ENCODE data around the gene NAV2. TPM values are rescaled to one million over a fixed set of nuclear protein-coding genes. Genes with fewer than 3 reads are reported as not detected.

Gene NAV2
- total RNA-seq, 1 donor from 2014 or later = 0.39 TPM

DNA sequence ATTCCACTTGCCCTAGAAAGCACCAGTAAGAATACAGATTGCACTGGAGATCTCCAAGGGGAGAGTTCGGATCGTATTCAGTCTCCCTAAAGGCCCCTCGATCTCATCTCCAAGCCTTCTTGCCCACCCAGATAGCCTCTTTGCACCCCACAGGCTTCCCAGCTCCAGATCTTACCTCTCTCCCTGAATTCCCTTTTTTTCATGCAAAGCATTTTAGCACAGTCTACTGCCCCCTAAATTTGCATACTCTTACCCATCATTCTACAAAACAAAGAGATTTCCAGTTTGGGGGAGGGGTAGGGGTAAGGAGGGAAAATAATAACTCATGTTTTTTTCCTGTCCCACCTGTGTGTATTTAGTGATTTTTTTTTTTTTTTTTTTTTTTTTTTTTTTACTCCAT is 105.2 kb downstream of the NAV2 start:
- Mint-ChIP-seq H3K27ac (no peak overlapping the region), H3K4me3 (ENCODE audit: low read depth) (no peak overlapping the region), H3K9me3 (no peaks in the 10 kb centered on the region), H3K4me1 (ENCODE audit: low read depth) (no peaks in the 10 kb centered on the region), H3K27me3 (ENCODE audit: low read depth) (no peaks in the 10 kb centered on the region), H3K36me3 (ENCODE audit: low read depth) (no peaks in the 10 kb centered on the region)
- intact Hi-C loops (cut with micrococcal nuclease) = no loop called here
- DNase-seq (ENCODE audit: low spot score) = no peak

DNA sequence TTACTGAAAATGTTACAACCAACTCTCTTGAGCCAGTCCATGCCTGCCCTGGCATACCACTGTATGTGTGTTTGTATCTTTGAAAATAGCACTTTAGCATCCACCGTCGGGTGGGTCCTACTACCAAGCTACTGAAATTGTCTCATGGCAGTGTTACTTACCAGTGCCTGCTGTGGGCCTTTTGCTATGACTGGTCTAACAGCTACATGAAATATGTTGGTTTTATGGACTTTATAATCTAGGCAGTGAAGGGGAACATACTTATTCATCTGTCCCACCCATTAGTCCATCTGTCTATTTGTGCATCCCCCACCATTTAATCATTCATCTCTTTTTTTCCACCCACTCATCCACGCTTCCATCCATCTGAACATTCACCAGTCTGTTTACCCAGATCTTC is 106.0 kb downstream of the NAV2 start:
- no peak for DNase-seq (ENCODE audit: low spot score)
- no peaks in the 10 kb centered on the region for H3K9me3 Mint-ChIP-seq

DNA sequence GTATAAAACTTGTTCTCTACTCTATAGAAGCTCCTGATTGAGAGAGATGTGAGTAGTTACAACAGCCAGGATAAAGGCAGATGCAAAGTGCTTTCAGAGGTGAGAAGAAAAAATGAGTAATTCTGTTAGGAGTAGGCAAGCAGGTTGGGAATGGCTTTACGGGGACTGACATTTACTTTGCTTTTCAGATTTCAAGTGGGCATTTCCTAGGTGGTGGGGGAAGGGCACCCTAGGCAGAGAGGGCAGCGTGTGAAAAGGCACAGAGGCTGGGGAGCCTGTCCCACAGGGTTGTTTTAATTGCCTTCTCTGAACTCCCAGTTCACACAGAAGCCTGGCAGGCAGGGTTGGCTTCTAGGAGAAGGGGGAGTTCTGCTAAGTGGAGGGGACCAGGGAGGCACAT is 106.5 kb downstream of the NAV2 start:
- intact Hi-C loops (cut with micrococcal nuclease) = no loop called here
- Mint-ChIP-seq H3K9me3 (no peaks in the 10 kb centered on the region), H3K27me3 (ENCODE audit: low read depth) (no peaks in the 10 kb centered on the region), H3K4me3 (ENCODE audit: low read depth) (no peak overlapping the region), H3K27ac (no peak overlapping the region), H3K36me3 (ENCODE audit: low read depth) (no peaks in the 10 kb centered on the region), H3K4me1 (ENCODE audit: low read depth) (no peaks in the 10 kb centered on the region)
- no peak for DNase-seq (ENCODE audit: low spot score)

More for the DNA sequence above, 106.0 kb downstream of the NAV2 start:
- no peaks in the 10 kb centered on the region for H3K4me1 Mint-ChIP-seq (ENCODE audit: low read depth)
- no peak overlapping the region for H3K4me3 Mint-ChIP-seq (ENCODE audit: low read depth)
- H3K27me3 Mint-ChIP-seq (ENCODE audit: low read depth) = no peaks in the 10 kb centered on the region
- intact Hi-C loops (cut with micrococcal nuclease) = no loop called here
- H3K27ac Mint-ChIP-seq = no peak overlapping the region
- H3K36me3 Mint-ChIP-seq (ENCODE audit: low read depth) = no peaks in the 10 kb centered on the region

DNA sequence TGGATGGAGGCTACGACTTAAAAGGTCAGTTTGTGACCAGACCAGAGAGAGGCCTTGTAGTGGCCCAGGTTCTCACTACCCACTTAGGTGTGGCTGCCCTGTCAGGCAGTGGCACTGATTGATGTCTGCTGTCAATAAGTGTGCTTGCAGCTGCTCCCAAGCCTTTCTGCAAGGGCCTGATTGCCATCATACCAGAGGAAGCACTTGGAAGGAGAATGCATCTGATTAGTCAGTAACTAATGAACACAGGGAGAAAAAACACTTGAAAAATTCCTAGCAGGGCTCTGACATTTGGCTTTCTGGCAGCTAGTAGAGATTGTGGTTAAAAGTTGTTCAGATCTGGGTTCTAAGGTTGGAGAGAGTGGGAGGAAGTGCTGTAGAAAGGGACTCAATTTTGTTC is 107.5 kb downstream of the NAV2 start:
- Mint-ChIP-seq H3K36me3 (ENCODE audit: low read depth) (no peaks in the 10 kb centered on the region), H3K4me1 (ENCODE audit: low read depth) (no peaks in the 10 kb centered on the region), H3K27me3 (ENCODE audit: low read depth) (no peaks in the 10 kb centered on the region), H3K9me3 (no peaks in the 10 kb centered on the region), H3K4me3 (ENCODE audit: low read depth) (no peak overlapping the region), H3K27ac (no peak overlapping the region)
- no peak for DNase-seq (ENCODE audit: low spot score)
- intact Hi-C loops (cut with micrococcal nuclease) = no loop called here

DNA sequence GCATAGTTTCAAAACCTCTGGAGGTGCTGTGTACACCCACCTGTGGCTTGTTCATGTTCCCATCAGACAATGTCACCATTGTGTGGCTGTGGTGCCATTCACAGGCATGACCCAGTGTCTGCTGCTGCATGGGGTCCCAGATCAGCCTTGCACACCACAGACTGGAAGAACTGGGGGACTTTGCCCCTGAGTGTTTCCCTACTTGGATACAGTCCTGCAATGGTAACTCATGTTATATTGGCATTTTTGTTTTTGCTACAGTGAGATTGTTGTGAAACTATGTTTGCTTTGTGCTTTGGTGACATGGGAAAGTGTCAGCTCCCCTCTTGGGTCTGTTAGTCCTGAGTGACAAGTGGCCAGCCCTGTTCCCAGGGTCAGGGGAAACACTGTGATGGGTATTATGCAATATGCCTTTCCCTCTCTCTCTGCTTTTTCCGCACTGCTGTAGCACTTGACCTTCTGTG is 108.8 kb downstream of the NAV2 start:
- Mint-ChIP-seq H3K4me1 (ENCODE audit: low read depth) (no peaks in the 10 kb centered on the region), H3K27ac (no peak overlapping the region), H3K9me3 (no peaks in the 10 kb centered on the region), H3K27me3 (ENCODE audit: low read depth) (no peaks in the 10 kb centered on the region), H3K4me3 (ENCODE audit: low read depth) (no peak overlapping the region), H3K36me3 (ENCODE audit: low read depth) (no peaks in the 10 kb centered on the region)
- no peak for DNase-seq (ENCODE audit: low spot score)
- intact Hi-C loops (cut with micrococcal nuclease) = no loop called here

DNA sequence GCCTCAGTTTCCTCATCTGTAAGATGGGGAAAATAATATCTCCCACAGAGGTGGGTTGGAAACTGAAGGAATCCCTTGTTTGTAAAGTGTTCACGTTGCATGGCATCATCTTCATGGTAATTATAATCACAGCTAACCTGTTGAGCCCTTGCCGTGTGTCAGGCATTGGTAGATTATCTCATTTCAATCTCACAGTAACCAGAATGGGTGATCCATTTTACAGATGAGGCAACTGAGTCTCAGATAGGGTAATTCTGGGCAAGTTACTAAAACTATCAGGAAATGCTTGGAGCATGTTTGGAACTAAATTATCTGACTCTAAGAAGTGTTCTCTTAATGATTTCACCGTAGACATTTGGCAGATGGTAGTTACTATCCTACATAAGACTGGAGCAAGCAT is 109.4 kb downstream of the NAV2 start:
- Mint-ChIP-seq H3K27ac (no peak overlapping the region), H3K9me3 (no peaks in the 10 kb centered on the region), H3K36me3 (ENCODE audit: low read depth) (no peaks in the 10 kb centered on the region), H3K27me3 (ENCODE audit: low read depth) (no peaks in the 10 kb centered on the region), H3K4me1 (ENCODE audit: low read depth) (no peaks in the 10 kb centered on the region), H3K4me3 (ENCODE audit: low read depth) (no peak overlapping the region)
- no peak for DNase-seq (ENCODE audit: low spot score)
- intact Hi-C loops (cut with micrococcal nuclease) = no loop called here

DNA sequence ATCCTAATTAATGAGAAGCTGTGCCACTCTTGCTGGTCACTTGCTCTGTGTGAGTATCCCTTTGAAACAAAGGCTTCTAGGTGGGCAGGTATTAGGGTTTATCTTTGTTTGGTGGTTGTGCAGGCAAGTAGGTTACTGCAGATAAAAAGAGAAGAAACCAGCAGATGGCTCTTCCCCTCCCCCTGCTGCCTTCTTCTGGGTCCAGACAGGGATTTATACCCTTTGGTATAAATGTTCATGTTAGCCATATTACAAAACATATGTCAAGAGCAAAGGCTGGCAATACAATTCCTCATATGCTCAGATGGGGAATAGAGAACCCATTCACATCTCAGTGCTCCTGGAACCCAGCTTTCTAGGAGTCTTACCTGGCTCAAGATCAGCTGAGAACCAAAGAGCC is 109.9 kb downstream of the NAV2 start:
- H3K36me3 Mint-ChIP-seq (ENCODE audit: low read depth) = no peaks in the 10 kb centered on the region
- intact Hi-C loops (cut with micrococcal nuclease) = no loop called here
- H3K4me1 Mint-ChIP-seq (ENCODE audit: low read depth) = no peaks in the 10 kb centered on the region
- DNase-seq (ENCODE audit: low spot score) = no peak
- H3K27me3 Mint-ChIP-seq (ENCODE audit: low read depth) = no peaks in the 10 kb centered on the region
- H3K9me3 Mint-ChIP-seq = no peaks in the 10 kb centered on the region
- no peak overlapping the region for H3K27ac Mint-ChIP-seq
- H3K4me3 Mint-ChIP-seq (ENCODE audit: low read depth) = no peak overlapping the region

DNA sequence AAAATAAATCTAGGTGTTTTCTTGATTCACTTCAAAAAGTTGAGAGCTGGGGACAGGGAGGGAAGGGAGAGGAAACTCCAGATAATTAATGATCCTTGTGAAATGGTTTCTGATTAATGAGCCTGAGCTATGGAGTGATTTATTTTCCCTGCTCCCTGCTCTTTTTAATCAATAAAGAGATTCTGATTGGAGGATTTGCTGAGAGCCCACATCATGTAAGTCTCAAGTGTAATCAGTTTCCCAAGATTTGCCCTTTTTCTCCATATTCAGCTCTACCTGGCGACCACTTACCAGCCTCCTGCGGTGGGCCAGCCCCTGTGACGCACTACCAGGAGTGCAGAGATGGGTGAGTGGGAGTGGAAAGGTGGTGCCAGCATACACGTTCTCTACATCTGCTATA is 114.0 kb downstream of the NAV2 start:
- Mint-ChIP-seq H3K36me3 (ENCODE audit: low read depth) (no peaks in the 10 kb centered on the region), H3K9me3 (no peaks in the 10 kb centered on the region), H3K4me3 (ENCODE audit: low read depth) (no peak overlapping the region), H3K27me3 (ENCODE audit: low read depth) (no peaks in the 10 kb centered on the region), H3K4me1 (ENCODE audit: low read depth) (no peaks in the 10 kb centered on the region), H3K27ac (no peak overlapping the region)
- intact Hi-C loops (cut with micrococcal nuclease) = no loop called here
- DNase-seq (ENCODE audit: low spot score) = no peak

DNA sequence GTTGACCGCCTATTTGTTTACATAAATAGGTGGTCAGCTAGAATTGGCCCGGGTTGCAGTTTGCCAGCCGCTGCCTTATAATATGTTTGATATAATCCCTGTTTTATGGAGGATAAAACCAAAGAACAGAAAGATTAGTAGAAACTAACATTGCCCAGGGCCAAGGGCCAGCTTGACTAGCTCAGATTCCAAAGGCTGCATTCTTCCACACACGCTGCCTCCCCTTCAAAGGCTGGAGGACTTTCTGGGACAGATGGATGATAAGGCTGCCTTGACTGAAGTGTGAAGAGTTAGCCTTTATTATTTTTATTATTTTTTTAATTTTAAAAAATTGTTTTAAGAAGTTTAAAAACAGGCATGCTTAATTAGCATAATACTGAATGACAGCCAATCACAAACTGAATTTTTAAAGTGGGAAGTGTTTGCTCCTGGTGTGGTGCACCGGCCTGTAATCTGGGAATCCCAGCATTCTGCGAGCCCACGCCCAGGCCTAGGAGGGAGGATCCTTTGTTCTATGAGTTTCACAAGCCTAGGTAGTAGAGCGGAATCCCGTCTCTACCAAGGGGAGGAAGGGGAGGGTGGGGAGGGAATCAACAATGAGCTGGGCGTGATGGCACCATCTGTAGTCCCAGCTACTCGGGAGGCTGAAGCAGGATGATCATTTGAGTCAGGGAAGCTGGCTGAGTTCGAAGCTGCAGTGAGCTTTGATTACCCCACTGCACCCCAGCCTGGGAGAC is 114.9 kb downstream of the NAV2 start:
- Mint-ChIP-seq H3K27ac (no peak overlapping the region), H3K36me3 (ENCODE audit: low read depth) (no peaks in the 10 kb centered on the region), H3K27me3 (ENCODE audit: low read depth) (no peaks in the 10 kb centered on the region), H3K4me3 (ENCODE audit: low read depth) (no peak overlapping the region), H3K4me1 (ENCODE audit: low read depth) (no peaks in the 10 kb centered on the region), H3K9me3 (no peaks in the 10 kb centered on the region)
- intact Hi-C loops (cut with micrococcal nuclease) = no loop called here
- no peak for DNase-seq (ENCODE audit: low spot score)

DNA sequence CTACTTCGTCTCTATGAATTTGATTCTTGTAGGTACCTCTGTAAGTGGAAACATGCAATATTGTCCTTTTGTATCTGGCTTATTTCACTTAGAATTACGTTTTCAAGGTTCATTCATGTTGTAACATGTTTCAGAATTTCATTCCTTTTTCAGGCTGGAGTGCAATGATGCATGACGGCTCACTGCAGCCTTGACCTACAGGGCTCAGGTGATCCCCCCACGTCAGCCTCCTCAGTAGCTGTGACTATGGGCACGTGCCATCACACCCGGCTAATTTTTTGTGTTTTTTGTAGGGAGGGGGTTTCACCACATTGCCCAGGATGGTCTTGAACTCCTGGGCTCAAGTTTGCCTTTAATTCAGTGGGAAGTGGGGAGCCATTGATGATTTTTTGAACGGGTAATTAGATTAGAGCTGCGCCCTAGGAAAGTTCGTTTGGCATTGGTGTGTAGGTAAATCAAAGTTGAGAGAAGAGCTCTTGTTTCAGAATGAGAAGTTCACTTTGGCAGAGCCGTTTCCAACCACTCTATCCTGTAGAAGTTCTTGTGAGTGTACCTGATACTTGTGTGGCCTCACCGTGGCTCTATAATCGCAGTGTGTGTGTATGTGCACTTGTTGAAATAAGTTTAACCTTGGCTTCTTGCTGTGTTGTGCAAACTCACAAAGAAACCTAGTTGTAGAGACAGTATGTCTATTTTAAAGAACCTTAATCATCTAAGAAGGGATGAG is 115.9 kb downstream of the NAV2 start:
- H3K27me3 Mint-ChIP-seq (ENCODE audit: low read depth) = no peaks in the 10 kb centered on the region

DNA sequence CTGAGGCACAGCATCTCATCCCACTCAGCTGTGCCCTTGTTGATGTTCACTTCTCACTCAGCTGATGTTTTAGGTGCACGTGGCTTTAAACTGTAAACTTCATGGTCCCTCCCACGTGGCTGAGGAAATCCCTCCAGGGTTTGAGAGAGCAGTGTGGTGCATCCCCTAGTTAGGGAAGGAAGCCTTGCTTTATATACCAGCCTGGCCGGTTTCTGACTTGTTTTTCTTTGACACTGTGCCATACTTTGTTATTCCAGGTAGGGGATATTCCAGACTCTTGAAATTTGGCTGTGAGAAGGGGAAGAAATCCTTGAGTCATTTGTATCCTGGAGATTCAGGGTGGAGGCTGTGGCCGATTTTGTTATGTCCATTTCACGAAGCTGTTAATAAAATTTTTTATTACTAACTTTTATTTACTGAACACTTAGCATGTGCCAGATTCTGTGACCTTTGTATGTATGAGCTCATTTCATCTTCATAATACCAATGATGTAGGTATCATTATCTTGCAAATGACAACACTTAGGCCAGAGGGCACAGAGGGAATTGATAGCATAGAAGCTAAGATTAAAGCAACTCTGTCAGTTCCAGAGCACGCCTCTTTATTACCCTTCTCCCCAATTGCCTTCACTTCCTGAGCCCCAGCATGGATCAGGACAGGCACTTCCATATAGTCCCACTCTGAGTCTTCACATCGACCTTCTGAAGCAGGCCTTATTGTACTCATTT is 116.6 kb downstream of the NAV2 start:
- H3K4me1 Mint-ChIP-seq (ENCODE audit: low read depth) = no peaks in the 10 kb centered on the region
- no peaks in the 10 kb centered on the region for H3K9me3 Mint-ChIP-seq
- no peak overlapping the region for H3K27ac Mint-ChIP-seq
- DNase-seq (ENCODE audit: low spot score) = no peak
- no peaks in the 10 kb centered on the region for H3K36me3 Mint-ChIP-seq (ENCODE audit: low read depth)
- H3K27me3 Mint-ChIP-seq (ENCODE audit: low read depth) = no peaks in the 10 kb centered on the region
- intact Hi-C loops (cut with micrococcal nuclease) = no loop called here
- H3K4me3 Mint-ChIP-seq (ENCODE audit: low read depth) = no peak overlapping the region

More for the DNA sequence above, 115.9 kb downstream of the NAV2 start:
- H3K9me3 Mint-ChIP-seq = no peaks in the 10 kb centered on the region
- H3K36me3 Mint-ChIP-seq (ENCODE audit: low read depth) = no peaks in the 10 kb centered on the region
- intact Hi-C loops (cut with micrococcal nuclease) = no loop called here
- H3K4me3 Mint-ChIP-seq (ENCODE audit: low read depth) = no peak overlapping the region
- H3K4me1 Mint-ChIP-seq (ENCODE audit: low read depth) = no peaks in the 10 kb centered on the region
- H3K27ac Mint-ChIP-seq = no peak overlapping the region
- DNase-seq (ENCODE audit: low spot score) = no peak

DNA sequence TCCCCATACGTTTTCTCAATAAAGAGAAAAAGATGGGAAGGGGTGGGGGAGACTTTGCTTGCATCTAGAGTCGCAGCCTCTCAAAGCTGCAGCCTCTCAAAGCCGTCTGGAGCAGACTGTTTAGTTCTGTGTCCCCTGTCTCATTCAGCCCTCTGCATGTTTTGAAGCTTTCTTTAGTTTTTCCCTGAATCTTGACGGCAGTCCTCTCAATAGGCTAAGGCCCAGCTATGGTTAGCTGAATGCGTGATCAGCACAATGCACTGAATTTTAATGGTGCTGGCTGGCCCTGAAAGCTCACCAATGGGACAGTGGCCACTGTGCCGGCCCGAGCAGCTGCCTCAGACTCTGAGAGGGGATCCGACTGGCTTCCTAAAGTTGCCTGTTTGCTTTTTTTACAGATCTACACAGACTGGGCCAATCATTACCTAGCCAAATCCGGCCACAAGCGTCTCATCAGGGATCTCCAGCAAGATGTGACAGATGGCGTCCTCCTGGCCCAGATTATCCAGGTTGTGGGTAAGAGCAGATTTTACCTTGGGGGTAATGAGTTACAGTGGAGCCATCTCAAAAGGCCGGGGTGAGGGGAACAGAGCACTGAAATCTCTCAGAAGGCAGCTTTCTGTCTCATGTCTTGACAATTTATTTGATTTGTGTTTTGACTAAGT is 119.6 kb downstream of the NAV2 start:
- no peaks in the 10 kb centered on the region for H3K27me3 Mint-ChIP-seq (ENCODE audit: low read depth)
- H3K9me3 Mint-ChIP-seq = no peaks in the 10 kb centered on the region
- no peak overlapping the region for H3K27ac Mint-ChIP-seq
- intact Hi-C loops (cut with micrococcal nuclease) = no loop called here
- no peaks in the 10 kb centered on the region for H3K4me1 Mint-ChIP-seq (ENCODE audit: low read depth)
- H3K36me3 Mint-ChIP-seq (ENCODE audit: low read depth) = no peaks in the 10 kb centered on the region
- DNase-seq (ENCODE audit: low spot score) = no peak
- no peak overlapping the region for H3K4me3 Mint-ChIP-seq (ENCODE audit: low read depth)
